Superior temporal gyrus (tissue), 1 donor: ENCODE data around the gene TPI1.

Experiments
- DNase-seq: peaks from one replicate; pipeline ENCODE4 v3.0.0-alpha.2; 2016; ENCODE audit errors: extremely low spot score

TPI1 gene

GRCh38 chr12:6828781-6829535 lies 38.4 kb upstream of the TPI1 start:
- peak; percentile 17 for DNase-seq

- DNase-seq: no peak
Observed at GRCh38 chr12:6829536-6830220, 37.7 kb upstream of the TPI1 start.

- no peak for DNase-seq
Observed at GRCh38 chr12:6830286-6830890, 36.9 kb upstream of the TPI1 start.

- DNase-seq: no peak
Observed at GRCh38 chr12:6830999-6831398, 36.3 kb upstream of the TPI1 start.

- no peak for DNase-seq
Observed at GRCh38 chr12:6831450-6831995, 35.8 kb upstream of the TPI1 start.

GRCh38 chr12:6832125-6832524 lies 35.2 kb upstream of the TPI1 start:
- DNase-seq: no peak

GRCh38 chr12:6833189-6833890 lies 34.0 kb upstream of the TPI1 start:
- DNase-seq: no peak

- DNase-seq: no peak
Observed at GRCh38 chr12:6834254-6834653, 33.1 kb upstream of the TPI1 start.

GRCh38 chr12:6834873-6835272 lies 32.5 kb upstream of the TPI1 start:
- DNase-seq: no peak

- DNase-seq: no peak
Observed at GRCh38 chr12:6836851-6837250, 30.5 kb upstream of the TPI1 start.

GRCh38 chr12:6837370-6838060 lies 29.8 kb upstream of the TPI1 start:
- no peak for DNase-seq

GRCh38 chr12:6838854-6839253 lies 28.5 kb upstream of the TPI1 start:
- no peak for DNase-seq

- DNase-seq: no peak
Observed at GRCh38 chr12:6839482-6840201, 27.7 kb upstream of the TPI1 start.

- no peak for DNase-seq
Observed at GRCh38 chr12:6840330-6840729, 27.0 kb upstream of the TPI1 start.

GRCh38 chr12:6840761-6841515 lies 26.4 kb upstream of the TPI1 start, which contains the start of gene GNB3:
Gene GNB3, plus strand, starts transcription at chr12:6840925. Its CDS starts 363 bp downstream, at chr12:6841288.
- DNase-seq: no peak

- DNase-seq: no peak
Observed at GRCh38 chr12:6842075-6842474, 25.3 kb upstream of the TPI1 start.

GRCh38 chr12:6843118-6843902 lies 24.0 kb upstream of the TPI1 start:
- DNase-seq: no peak

- no peak for DNase-seq
Observed at GRCh38 chr12:6845395-6845794, 21.9 kb upstream of the TPI1 start.

- no peak for DNase-seq
Observed at GRCh38 chr12:6846316-6846869, 20.9 kb upstream of the TPI1 start.
